ENCODE measurements around the gene SRPX2. TPM values are rescaled to one million over a fixed set of nuclear protein-coding genes. Genes with fewer than 3 reads are reported as not detected.

Gene SRPX2
- total RNA-seq, 1 experiment from 2014 or later, result 77.8 TPM

- Histone ChIP-seq H3K79me2 (ENCODE audit: low read depth) (no peaks in the 10 kb centered on the region), H3K27me3 (ENCODE audit: insufficient read depth, low read depth) (no peaks in the 10 kb centered on the region), H4K20me1 (ENCODE audit: insufficient read depth) (no peaks in the 10 kb centered on the region), H3K9me2 (ENCODE audit: insufficient read depth) (no peaks in the 10 kb centered on the region), H3K4me3 (no peak overlapping the region), H3K4me2 (no peak overlapping the region), H3K27ac (no peak overlapping the region), H3K36me3 (ENCODE audit: low read depth) (no peaks in the 10 kb centered on the region), H2AFZ (no peak overlapping the region), H3K9me3 (ENCODE audit: insufficient read depth, low read depth) (no peaks in the 10 kb centered on the region), H3K4me1 (replicated peaks; ENCODE audit: insufficient read depth) (peaks cover 13% of the 10 kb centered on the region; the same call in 1 of the 2 replicates), H3F3A (ENCODE audit: insufficient read depth, low read depth) (no peaks in the 10 kb centered on the region)
- no TSS peak for BruUV-seq (replicated peaks)
- intact Hi-C loops (cut with micrococcal nuclease; ENCODE audit: unreplicated experiment), result no loop called here
- TF ChIP-seq, protein P1, sequence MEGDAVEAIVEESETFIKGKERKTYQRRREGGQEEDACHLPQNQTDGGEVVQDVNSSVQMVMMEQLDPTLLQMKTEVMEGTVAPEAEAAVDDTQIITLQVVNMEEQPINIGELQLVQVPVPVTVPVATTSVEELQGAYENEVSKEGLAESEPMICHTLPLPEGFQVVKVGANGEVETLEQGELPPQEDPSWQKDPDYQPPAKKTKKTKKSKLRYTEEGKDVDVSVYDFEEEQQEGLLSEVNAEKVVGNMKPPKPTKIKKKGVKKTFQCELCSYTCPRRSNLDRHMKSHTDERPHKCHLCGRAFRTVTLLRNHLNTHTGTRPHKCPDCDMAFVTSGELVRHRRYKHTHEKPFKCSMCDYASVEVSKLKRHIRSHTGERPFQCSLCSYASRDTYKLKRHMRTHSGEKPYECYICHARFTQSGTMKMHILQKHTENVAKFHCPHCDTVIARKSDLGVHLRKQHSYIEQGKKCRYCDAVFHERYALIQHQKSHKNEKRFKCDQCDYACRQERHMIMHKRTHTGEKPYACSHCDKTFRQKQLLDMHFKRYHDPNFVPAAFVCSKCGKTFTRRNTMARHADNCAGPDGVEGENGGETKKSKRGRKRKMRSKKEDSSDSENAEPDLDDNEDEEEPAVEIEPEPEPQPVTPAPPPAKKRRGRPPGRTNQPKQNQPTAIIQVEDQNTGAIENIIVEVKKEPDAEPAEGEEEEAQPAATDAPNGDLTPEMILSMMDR (conservative IDR thresholded peaks at IDR 0.05), result no peak
- DNase-seq, result no peak
- ChIA-PET CTCF (no interaction called here), POLR2A (ENCODE audit: unreplicated experiment) (no interaction called here)
Observed at GRCh38 chrX:100717363-100717762, 73.4 kb downstream of the SRPX2 start.

DNA sequence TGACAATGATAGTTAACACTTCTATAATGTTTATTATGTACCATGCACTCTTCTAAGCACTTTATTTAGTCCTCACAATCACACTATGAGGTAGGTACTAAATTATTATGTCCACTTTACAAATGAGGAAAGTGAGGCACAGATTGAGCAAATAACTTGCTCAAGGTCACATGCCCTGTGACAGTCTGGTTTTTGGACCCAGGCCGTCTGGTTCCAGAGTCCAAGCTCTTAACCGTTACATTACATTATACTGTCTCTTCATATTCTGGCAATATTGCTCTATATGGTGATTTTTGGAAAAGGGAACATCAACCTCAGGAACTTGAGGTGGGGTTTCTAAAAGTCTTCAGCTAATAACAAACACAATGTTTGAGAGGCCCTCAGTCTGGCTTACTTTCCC is 75.1 kb downstream of the SRPX2 start:
- no peaks in the 10 kb centered on the region for H3K79me2 ChIP-seq (ENCODE audit: low read depth)
- no TSS peak for BruUV-seq (replicated peaks)
- TF ChIP-seq, protein P1 (conservative IDR thresholded peaks at IDR 0.05), result no peak
- TF ChIP-seq EZH2 (IDR thresholded peaks at IDR 0.05; ENCODE audit: low read depth), result no peak
- ChIA-PET CTCF (no interaction called here), POLR2A (ENCODE audit: unreplicated experiment) (no interaction called here)
- H3K36me3 ChIP-seq (ENCODE audit: low read depth), result no peaks in the 10 kb centered on the region
- no peaks in the 10 kb centered on the region for H4K20me1 ChIP-seq (ENCODE audit: insufficient read depth)
- DNase-seq, result no peak
- no peaks in the 10 kb centered on the region for H3K9me3 ChIP-seq (ENCODE audit: insufficient read depth, low read depth)
- no peak overlapping the region for H2AFZ ChIP-seq
- H3K4me3 ChIP-seq, result no peak overlapping the region
- H3K4me1 ChIP-seq (replicated peaks; ENCODE audit: insufficient read depth), result peaks cover 13% of the 10 kb centered on the region; the same call in 1 of the 2 replicates
- H3F3A ChIP-seq (ENCODE audit: insufficient read depth, low read depth), result no peaks in the 10 kb centered on the region
- H3K27me3 ChIP-seq (ENCODE audit: insufficient read depth, low read depth), result no peaks in the 10 kb centered on the region
- H3K4me2 ChIP-seq, result no peak overlapping the region
- intact Hi-C loops (cut with micrococcal nuclease; ENCODE audit: unreplicated experiment), result no loop called here
- H3K9me2 ChIP-seq (ENCODE audit: insufficient read depth), result no peaks in the 10 kb centered on the region
- H3K27ac ChIP-seq, result no peak overlapping the region

- POLR2A ChIA-PET (ENCODE audit: unreplicated experiment), result no interaction called here
Observed at GRCh38 chrX:100720301-100720700, 76.3 kb downstream of the SRPX2 start.

More at GRCh38 chrX:100720301-100720700, 76.3 kb downstream of the SRPX2 start:
- Histone ChIP-seq H3K9me3 (ENCODE audit: insufficient read depth, low read depth) (no peaks in the 10 kb centered on the region), H2AFZ (no peak overlapping the region), H3K79me2 (ENCODE audit: low read depth) (no peaks in the 10 kb centered on the region), H3K4me3 (no peak overlapping the region), H3K4me2 (no peak overlapping the region), H3K36me3 (ENCODE audit: low read depth) (no peaks in the 10 kb centered on the region), H3K9me2 (ENCODE audit: insufficient read depth) (no peaks in the 10 kb centered on the region), H3K27me3 (ENCODE audit: insufficient read depth, low read depth) (no peaks in the 10 kb centered on the region), H3K27ac (no peak overlapping the region), H3F3A (ENCODE audit: insufficient read depth, low read depth) (no peaks in the 10 kb centered on the region), H4K20me1 (ENCODE audit: insufficient read depth) (no peaks in the 10 kb centered on the region), H3K4me1 (replicated peaks; ENCODE audit: insufficient read depth) (peaks cover 13% of the 10 kb centered on the region; the same call in 1 of the 2 replicates)
- intact Hi-C loops (cut with micrococcal nuclease; ENCODE audit: unreplicated experiment), result no loop called here
- no TSS peak for BruUV-seq (replicated peaks)
- TF ChIP-seq EZH2 (IDR thresholded peaks at IDR 0.05; ENCODE audit: low read depth), result no peak
- TF ChIP-seq, protein P1 (conservative IDR thresholded peaks at IDR 0.05), result no peak
- CTCF ChIA-PET, result no interaction called here
- no peak for DNase-seq

Data from PC-9 (cell line).